T-helper 2 cell (primary cell): Measurements from ENCODE around the gene PDE6D.

Source experiments
- DNase-seq, 5 experiments: peaks; one replicate each; pipeline versions ENCODE4 v3.0.0 to v3.0.0-alpha.2; 2012 to 2022

The PDE6D gene

DNA sequence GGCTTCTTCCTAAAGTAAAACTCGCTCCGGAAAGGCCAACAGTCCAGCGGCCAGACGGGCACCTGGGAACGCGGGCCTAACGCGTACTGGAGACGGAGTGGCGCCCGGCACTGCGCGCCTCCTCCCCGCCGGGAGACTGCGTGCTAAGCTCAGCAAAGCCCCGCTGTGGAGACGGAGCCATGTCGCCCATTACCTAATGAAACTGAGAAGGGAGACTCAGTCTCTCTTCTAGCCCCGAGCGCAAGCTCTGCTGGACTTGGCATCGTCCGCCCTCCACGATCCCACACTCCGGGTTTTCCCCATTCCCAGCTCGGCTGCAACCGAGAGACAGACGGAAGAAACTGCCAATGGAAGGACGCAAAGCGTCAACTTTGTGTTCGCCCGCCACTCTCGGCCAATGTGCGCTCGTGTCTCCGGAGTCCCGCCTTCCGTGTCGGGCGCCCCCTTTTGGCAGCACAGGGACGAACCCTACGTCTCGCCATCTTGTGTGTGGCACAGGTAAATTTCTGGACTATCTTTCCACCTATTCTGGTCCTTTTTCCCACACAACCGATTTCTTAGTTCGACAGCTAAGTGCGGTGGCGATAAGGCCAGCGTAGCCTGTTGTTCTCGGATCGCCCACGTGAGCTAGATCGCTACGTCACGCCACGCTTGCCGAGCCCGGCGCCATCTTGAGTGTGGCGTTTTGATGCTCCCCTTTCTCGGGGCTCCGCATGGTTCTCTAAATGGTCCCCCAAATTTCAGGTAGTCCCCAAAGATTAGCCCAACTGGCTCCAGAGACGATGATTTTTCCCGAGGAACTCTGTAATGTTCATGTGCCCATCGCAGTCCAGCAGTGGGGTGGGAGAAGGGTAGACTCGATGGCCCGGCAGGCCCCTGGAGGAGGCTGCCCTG, 74.1 kb downstream of the PDE6D start:
- DNase-seq = peak; percentile 94 to 98 (median 95)

DNA sequence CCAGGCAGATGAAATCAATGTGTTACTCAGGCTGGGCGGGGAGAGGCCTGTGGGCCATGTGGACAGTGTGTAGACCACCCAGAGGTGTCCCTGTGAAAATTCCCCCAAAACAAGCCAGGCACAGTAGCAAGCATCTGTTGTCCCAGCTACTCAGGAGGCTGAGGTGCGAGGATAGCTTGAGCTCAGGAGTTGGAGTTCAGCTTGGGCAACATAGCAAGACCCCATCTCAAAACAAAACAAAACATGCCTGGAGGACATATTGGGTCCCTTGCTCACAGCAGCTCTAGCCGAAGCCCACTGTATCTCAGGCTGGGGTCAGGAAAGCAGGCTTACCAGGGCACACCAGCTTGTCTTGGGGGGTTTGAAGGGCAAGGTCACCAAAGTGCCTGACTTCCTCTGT, 77.1 kb downstream of the PDE6D start:
- no peak for DNase-seq

GRCh38 chr2:231701456-231702373, 79.4 kb downstream of the PDE6D start:
- no peak for DNase-seq

- DNase-seq = no peak
Observed at GRCh38 chr2:231699006-231699405, 82.1 kb downstream of the PDE6D start.

DNA sequence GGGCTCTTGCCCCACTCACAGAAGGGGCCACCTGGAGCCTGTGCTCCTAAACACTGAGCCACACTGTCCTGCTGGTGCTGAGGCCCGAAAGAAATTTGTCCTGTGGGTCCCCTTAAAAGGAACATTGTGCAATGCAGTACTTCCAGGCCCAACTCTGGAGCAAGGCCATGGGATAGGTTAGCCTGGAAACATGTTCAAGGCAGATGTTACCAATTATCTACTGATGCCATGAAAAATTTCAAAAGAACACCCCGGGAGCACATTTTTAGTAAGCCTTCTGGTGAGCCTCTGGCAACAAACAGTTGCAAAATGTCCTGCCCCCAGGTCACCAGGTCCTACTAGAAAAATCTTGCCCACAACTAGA, 85.1 kb downstream of the PDE6D start:
- DNase-seq = no peak

DNA sequence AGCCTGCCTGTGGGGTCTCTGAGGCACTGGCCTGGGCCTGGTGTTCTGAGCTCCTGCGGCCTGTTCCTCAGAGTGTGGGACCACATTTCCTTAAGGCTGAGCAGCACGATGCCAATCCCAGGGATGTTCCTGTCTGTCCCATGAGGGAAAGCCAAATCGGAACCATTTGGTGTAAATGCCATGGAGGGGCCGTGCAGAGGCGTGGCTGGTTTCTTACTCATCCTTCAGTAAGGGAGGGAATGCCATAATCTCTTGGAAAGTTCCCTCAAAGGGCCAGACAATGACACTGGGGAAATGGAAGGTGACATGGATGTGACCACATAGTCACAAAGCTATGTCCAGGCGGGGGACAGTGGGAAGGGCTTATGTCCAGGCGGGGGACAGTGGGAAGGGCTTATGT, 87.1 kb downstream of the PDE6D start:
- no peak for DNase-seq

DNA sequence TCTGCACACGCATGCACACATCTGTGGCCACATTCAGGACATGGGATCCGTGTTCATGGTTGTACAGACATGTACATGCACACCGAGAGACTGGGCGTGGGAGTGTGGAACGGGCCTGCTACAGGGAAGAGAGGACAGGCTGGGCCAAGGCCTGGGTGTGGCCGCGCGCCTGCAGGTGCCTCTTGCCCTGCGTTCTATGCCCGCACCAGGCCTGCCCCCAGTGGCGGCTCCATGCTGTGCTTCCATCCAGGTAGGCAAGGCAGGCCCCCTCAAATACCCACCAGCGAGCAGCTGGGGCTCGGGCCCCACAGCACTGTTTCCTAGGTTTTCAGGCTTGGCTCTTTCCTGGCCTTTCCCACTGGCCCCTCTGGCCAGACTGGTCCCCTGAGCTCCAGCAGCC, 88.2 kb downstream of the PDE6D start:
- DNase-seq = no peak

GRCh38 chr2:231691251-231691772, 89.8 kb downstream of the PDE6D start:
- DNase-seq = no peak

DNA sequence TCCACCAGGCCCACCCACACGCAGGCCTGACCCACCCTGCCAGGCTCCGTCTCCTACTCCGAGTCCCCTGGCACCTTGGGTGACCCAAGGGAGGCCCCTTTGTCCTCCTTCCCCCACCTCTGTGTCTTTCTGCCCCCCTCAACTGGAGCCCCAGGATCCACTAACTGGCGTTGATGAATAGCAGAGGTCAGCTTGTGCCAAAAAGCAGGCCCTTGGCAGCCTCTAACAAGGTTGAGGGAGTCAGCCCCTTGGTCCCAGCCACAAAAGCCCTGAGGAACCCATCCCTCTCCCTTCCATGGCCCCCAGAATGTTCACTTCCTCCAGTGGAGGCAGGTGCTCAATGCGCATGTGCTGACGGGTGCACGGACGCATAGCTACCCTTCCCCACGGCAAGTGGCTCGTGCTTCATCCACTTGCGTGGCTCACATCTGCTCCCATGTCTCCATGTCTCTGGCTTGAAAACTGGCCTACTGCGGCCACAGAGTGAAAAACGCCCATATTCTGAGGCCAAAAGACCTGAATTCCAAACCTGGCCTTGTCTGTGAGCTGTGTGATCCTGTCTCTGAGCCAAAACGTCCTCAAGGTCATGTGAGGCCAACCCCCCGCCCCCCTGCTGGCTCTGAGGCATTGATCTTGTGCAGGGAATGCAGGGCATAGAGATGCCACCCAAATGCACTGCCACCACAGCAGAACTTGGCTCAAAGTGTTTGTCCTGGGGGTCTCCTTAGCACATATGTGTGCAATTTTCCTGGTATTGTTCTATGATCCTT, 91.8 kb downstream of the PDE6D start:
- DNase-seq = no peak

DNA sequence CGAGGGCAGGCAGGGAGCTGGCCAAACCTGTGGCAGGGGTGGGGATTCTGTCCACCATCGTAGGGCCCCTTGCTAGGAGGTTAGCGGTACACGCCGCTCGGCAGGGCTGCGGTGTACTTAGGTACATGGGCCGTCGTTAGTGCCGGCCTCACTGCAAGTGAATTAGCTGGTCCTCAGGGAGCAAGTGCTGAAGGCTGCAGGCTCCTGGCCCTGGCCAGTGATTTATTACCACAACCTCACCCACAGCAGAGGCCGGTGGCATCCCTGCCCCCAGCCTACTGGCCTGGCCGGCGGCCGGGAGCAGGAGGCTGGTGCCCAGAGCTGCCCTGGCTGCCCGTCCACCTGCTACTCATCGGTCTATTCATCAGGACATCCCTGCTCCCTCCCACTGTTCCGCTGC, 92.4 kb downstream of the PDE6D start:
- DNase-seq = no peak

- DNase-seq = no peak
Observed at GRCh38 chr2:231687961-231688360, 93.1 kb downstream of the PDE6D start.

GRCh38 chr2:231687133-231687852, 93.8 kb downstream of the PDE6D start:
- DNase-seq = peak in 4 of 5 experiments; percentile 42 to 55 (median 47)

GRCh38 chr2:231686192-231687100, 94.6 kb downstream of the PDE6D start:
- DNase-seq = no peak

GRCh38 chr2:231685349-231686191, 95.5 kb downstream of the PDE6D start:
- no peak for DNase-seq

GRCh38 chr2:231684314-231685223, 96.5 kb downstream of the PDE6D start:
- DNase-seq = no peak

DNA sequence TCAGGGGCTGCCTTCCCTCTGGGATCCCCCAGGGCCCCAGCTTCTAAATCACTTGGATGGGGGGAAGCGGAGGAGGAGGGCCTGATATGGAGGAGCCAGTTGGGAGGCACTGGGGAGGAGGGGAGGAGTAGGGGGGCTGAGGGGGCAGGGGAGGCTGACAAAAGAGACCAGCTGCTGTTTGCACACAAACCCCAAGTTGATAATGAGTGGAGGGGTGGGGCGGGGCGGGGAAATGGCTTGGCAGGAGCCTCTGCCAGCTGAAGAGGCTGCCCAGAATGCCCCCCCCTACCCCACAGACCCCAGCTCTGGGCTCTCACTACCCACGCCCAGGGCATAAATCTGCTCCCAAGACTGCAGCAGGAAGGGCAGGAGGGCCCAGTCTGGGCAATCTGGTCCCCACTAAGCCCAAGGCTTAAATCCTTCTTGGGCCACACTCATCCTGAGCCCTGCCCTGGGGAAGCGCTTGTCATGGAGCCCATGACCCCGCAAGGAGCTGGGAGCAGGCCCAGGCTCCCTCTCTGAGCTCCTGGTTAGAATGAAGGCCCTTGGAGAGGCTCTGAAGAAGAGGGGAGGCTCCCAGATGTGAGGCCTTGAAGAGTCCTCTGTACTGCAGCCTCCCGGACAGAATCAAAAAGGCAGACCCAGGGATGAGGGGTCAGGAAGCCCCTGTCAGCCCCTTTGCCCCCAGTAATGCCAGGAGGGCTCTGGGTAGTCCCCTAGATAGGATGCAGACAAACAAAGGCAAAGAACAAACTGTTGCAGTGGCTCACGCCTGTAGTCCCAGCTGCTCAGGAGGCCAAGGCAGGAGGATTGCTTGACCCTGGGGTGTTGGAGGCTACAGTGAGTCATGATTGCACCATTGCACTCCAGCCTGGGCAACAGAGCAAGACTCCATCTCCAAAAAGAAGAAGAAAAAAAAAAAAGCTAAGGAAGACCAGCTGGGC, 97.5 kb downstream of the PDE6D start:
- DNase-seq = no peak

DNA sequence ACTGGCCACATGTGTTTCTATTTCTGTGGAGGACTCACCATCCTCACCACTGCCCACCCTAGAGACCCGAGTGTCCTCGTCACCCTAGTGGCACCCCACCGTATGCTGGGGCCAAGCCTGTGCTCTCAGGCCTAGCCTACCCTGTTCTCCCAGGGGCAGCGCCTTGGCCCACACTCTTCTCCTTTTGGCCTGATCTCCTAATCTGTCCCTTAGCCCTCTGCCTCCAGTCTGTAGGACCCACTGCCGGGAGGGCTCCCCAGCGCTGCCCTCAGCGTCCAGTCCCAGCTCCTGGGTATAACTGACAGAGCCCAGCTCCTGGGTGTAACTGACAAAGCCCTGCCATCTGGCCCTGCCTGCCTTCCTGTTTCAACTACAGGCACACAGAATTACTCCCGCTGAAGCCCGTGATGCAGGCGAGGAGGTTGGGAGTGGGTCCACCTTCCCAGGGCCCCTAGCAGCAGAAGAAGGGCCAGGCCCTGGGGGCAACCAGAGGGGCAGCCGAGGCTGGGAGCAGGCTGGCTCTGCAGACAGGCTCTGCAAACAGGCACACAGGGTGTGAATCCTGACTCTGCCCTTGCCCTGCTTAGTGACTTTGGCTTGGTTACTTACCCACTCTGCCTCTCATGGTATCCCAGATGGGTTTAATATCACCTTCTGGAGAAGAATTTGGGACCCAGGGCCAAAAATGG, 98.3 kb downstream of the PDE6D start:
- no peak for DNase-seq
